Stimulated activated CD8-positive, alpha-beta memory T cell treated with anti-CD3 and anti-CD28 coated beads, Interleukin-4, amount 100 ng/mL, for 24 hours (primary cell): ENCODE data around the gene DNTT.

Experiments used
- DNase-seq: peaks from one replicate; pipeline ENCODE4 v3.0.0-alpha.2; 2020; ENCODE audit warnings: low read depth

The DNTT gene

GRCh38 chr10:96378741-96379140 lies 74.5 kb downstream of the DNTT start:
- DNase-seq, result no peak

- DNase-seq, result no peak
These were observed 75.5 kb downstream of the DNTT start for GRCh38 chr10:96379758-96380157.

- no peak for DNase-seq
These were observed 76.6 kb downstream of the DNTT start for GRCh38 chr10:96380821-96381220.

- DNase-seq, result no peak
These were observed 80.3 kb downstream of the DNTT start for GRCh38 chr10:96384506-96384905.

GRCh38 chr10:96387161-96387560 lies 82.9 kb downstream of the DNTT start:
- no peak for DNase-seq

GRCh38 chr10:96387601-96388000 lies 83.4 kb downstream of the DNTT start:
- no peak for DNase-seq
